ENCODE measurements around the gene FOXL1. TPM values are rescaled to one million over a fixed set of nuclear protein-coding genes. Genes with fewer than 3 reads are reported as not detected.

The FOXL1 gene
- polyA plus RNA-seq, 2 of the 4 experiments (the other 2 are of a cell fraction) = 0.48 to 0.70 TPM

GRCh38 chr16:86597880-86598606, 19.7 kb downstream of the FOXL1 start:
- WGBS (ENCODE audit: missing lambda C conversion rate) = 72% methylated on average over 7 of the region's 7 CpGs
- TF ChIP-seq TP53 (CRISPR knock-in tag; IDR thresholded peaks at IDR 0.05) (no peak), NPAS2 (CRISPR knock-in tag; IDR thresholded peaks at IDR 0.05; ENCODE audit: borderline replicate concordance) (no peak), E2F6 (IDR thresholded peaks at IDR 0.05; ENCODE audit: borderline replicate concordance, low read depth) (no peak), ELK1 (IDR thresholded peaks at IDR 0.05; ENCODE audit: low read depth, low read length) (no peak), MAFK (IDR thresholded peaks at IDR 0.05; ENCODE audit: partially characterized antibody) (no peak), GATA3 (IDR thresholded peaks at IDR 0.05; ENCODE audit: borderline replicate concordance) (no peak), POLR2AphosphoS2 (conservative IDR thresholded peaks at IDR 0.05; ENCODE audit: low read length) (no peak), RNF2 (IDR thresholded peaks at IDR 0.05; ENCODE audit: borderline replicate concordance, low read depth) (no peak), HMGXB4 (CRISPR knock-in tag; IDR thresholded peaks at IDR 0.05; ENCODE audit: borderline replicate concordance) (no peak), CHD4 (IDR thresholded peaks at IDR 0.05; ENCODE audit: borderline replicate concordance) (no peak), FOSL2 (IDR thresholded peaks at IDR 0.05) (no peak), FOSL2 (CRISPR knock-in tag; IDR thresholded peaks at IDR 0.05) (no peak), BCL3 (IDR thresholded peaks at IDR 0.05) (no peak)
- POLR2A ChIA-PET = no interaction called here
- no peak for FAIRE-seq
- CTCF ChIA-PET = interaction anchor here (0.6 kb wide), 1 partner anchor 681 kb away, joined by 3 read pairs; no protein-coding TSS in a partner anchor
- Histone ChIP-seq H3K4me1 (no peaks in the 10 kb centered on the region), H3K4me2 (no peak overlapping the region), H3K4me3 (no peak overlapping the region), H3K27ac (no peak overlapping the region), H3K9me3 (peaks cover 3% of the 10 kb centered on the region; the same call in 1 of the 3 replicates)
- no peak for ATAC-seq
- DNase-seq (ENCODE audit: low read depth in 1 of 2, low spot score in 1 of 2) = no peak

GRCh38 chr16:86598607-86599565, 20.5 kb downstream of the FOXL1 start:
- Histone ChIP-seq H3K4me3 (no peak overlapping the region), H3K4me2 (no peak overlapping the region), H3K27ac (no peak overlapping the region), H3K4me1 (no peaks in the 10 kb centered on the region), H3K9me3 (peaks cover 3% of the 10 kb centered on the region; the same call in 1 of the 3 replicates)
- ATAC-seq (no peak), FAIRE-seq (no peak), DNase-seq (ENCODE audit: low read depth in 1 of 2, low spot score in 1 of 2) (no peak)
- no peak for TF ChIP-seq SREBF2 (IDR thresholded peaks at IDR 0.05)
- no peak for TF ChIP-seq RARB (CRISPR knock-in tag; IDR thresholded peaks at IDR 0.05)
- TF ChIP-seq CBX8 (IDR thresholded peaks at IDR 0.05) = no peak
- TF ChIP-seq MAX (IDR thresholded peaks at IDR 0.05) = no peak
- TF ChIP-seq EP300 (IDR thresholded peaks at IDR 0.05) = no peak
- no peak for TF ChIP-seq ZC3H11A (IDR thresholded peaks at IDR 0.05)
- no peak for TF ChIP-seq FOXS1 (CRISPR knock-in tag; IDR thresholded peaks at IDR 0.05)
- 79% methylated on average over 22 of the region's 22 CpGs for WGBS (ENCODE audit: missing lambda C conversion rate)
- ChIA-PET POLR2A (no interaction called here), CTCF (interaction anchor here (0.6 kb wide), 1 partner anchor 680 kb away, joined by 3 read pairs; no protein-coding TSS in a partner anchor)
